ENCODE measurements around the gene CBLB.

Gene CBLB

DNA sequence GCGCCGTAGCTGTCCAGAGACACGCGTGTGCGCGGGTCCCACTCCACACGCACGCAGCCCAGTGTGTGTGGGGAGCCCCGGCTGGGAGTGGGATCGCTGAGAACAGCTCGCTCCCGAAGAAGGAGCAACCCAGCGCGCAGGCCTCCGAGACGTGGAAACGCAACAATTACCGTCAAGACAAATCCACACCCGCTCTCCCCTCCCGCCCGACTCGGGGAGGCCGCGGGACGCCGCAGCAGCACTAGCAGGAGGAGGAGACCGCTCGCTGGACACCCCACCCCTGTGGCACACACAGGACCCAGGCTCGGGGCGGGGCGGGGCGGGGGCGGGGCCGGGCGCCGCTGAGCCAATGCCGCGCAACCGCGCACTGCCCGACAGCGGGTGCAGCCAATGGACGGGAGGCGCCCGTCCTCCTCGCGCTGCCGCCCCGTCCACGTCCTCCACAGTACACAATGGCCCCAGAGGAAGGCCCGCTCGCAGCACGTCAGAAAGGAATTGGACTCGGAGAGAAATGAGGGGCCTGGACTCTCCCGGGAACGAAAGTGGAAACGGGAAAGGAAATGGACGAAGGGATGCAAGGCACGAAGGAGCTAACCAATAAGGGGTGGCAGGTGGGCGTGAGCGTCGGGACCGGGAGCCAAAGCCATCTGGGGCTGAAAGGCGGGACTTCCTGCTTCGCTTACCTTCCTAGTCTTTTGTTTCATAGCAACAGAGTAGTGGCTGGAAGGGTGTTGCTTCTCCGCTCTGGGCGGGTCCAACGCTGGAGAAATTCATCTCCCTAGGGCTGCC is at the start of gene CBLB:
Gene CBLB (minus strand): TSS at position 271 of the 789 bp plus-strand sequence. CDS start 1,435 bp downstream, outside the sequence.
- peak; percentile 76 to 84 for DNase-seq

- no peak for DNase-seq
These were observed 48.0 kb upstream of the CBLB start for GRCh38 chr3:105916767-105917166.

GRCh38 chr3:105915524-105915923 is 46.7 kb upstream of the CBLB start:
- DNase-seq: no peak

DNA sequence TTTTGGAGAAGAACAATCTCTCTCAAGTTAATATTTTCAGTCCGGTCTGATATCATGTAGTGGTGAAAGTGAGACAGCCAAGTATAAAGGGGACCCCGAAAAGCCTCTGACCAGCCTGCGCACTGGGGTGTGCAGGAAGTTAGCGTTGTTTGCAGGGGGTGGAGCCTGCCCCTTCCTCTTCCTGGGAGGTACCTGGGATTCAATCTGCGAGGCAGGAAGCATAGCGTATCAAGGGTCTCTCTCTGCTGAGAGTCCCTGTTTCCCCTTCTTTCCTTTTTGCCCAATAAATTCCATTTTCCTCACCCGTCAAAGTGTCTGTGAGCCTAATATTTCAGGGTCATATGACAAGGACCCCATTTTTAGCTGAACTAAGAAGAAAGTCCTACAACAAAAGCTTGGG is 44.8 kb upstream of the CBLB start:
- DNase-seq: no peak

DNA sequence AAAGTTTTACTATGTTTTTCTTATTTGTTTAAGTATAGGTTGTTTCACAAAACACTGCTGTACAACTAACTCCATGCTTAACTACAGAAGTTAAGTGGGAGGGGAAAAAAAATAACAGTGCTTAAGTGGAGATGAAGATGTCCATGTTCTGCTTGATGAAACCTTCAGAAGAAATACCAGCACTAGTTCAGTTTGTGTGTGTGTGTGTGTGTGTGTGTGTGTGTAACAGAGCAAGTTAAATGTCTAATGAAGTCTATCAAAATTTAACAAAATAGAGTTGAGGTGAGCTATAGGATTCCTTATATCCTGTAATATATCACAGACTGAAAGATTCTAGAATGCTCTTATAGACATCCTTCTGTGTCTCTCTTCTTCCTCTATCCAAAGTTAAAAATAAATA is 44.1 kb upstream of the CBLB start:
- DNase-seq: no peak

DNA sequence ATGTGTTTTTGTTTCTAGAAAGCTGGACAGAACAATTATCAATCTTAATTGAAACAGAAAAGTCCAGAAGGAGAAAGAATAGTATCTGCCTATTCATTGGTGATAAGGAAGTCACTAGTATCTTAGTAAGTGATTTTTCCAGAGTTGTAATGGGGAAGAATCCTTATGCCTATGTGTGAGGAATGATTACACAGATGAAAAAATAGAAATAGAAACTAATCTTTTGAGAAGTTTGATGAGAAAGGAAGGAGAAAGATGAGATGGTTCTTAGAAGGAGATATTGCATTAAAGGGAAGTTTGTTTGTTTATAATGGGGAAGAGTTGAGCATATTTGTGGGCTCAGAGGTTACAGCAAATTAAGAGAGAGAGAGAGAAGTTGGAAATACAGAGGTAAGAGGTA is 42.7 kb upstream of the CBLB start:
- no peak for DNase-seq

DNA sequence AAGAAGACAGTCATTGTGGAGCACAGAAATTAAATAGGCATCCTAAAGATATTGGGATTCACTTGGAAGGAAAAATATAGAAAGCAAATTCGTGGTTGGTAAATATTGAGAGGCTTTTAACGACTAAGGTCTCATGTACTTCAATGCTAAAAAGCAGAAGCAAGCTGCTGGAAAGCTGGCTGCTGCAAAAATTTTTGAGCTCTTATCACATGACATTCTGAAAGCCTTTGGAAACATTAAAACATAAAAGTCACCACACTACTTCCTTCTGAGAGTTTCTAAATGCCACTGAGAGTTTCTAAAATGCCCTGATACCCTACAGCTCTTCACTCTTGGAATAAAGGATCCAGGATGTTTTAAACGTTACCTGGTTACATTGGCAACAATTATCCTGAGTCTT is 39.0 kb upstream of the CBLB start:
- no peak for DNase-seq

DNA sequence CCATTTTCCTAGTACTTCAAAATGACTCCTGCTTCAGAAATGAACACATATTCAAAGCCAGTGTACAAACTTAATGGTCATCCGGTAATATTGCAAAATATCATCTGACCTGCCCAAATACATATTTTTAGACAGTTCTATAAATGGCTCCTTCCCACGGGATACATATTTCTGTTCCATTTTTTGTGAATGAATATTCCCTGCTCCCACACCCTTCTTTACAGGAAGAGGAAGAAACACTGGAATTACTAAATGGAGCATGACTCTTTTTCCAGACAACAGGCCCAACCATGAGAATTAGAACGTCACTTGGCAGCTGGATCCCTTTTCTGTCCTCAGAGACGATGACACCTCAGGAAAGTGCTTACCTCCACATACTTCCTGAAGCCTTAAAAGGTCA is 38.0 kb upstream of the CBLB start:
- DNase-seq: no peak

- DNase-seq: no peak
These were observed 37.5 kb upstream of the CBLB start for GRCh38 chr3:105906345-105906744.

DNA sequence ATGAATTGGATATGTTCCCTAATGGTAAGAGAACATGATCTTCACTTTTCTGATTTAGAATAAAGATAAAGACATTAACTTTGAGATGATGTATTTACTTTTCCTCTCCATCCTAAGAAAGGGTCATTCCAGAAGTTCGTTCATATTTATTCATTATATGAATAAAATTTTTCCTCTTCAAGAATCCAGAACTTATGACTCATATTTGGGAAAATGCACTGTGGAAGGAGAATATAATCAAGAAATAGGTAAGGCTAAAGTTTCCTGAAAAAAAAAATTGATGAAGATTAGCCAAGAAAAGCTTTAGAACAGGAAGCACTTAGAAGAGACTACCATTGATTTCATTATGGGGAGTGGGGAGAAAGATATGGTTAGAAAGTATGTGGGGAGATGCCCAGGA is 36.5 kb upstream of the CBLB start:
- no peak for DNase-seq

GRCh38 chr3:105904678-105905284 is 36.0 kb upstream of the CBLB start:
- no peak for DNase-seq

- DNase-seq: no peak
These were observed 35.4 kb upstream of the CBLB start for GRCh38 chr3:105904251-105904650.

- no peak for DNase-seq
These were observed 30.7 kb upstream of the CBLB start for GRCh38 chr3:105899516-105899915.

- DNase-seq: peak in 1 of 2 donors; percentile 7
These were observed 22.3 kb upstream of the CBLB start for GRCh38 chr3:105891101-105891500.

GRCh38 chr3:105888621-105889579 is 20.1 kb upstream of the CBLB start:
- no peak for DNase-seq

GRCh38 chr3:105885256-105885655 is 16.4 kb upstream of the CBLB start:
- DNase-seq: no peak

DNA sequence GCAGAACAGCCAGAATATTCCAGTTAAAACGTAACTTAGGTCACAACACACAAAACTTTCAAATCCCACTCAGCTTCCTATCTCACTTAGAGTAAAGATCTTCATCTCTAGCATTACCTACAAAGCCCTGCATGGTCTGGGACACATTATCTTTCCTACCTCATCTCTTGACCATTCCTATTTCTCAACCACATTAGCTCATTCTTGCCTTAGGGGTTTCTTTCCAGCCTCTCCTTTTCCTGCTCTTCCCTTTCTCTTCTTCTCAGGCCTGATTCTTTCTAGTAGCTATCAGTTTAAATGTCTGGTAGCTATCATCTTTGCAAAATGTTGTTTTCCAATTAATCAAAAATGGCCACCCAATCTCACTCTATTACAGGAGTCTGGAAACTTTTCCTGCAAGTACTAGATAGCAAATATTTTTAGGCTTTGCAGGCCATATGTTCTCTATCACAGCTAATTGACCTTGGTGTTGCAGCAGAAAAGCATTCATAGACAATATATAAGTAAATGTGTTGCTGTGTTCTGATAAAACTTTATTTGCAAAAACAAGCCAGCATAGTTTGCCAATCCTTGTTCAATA is 15.1 kb upstream of the CBLB start:
- no peak for DNase-seq

- no peak for DNase-seq
These were observed 12.0 kb upstream of the CBLB start for GRCh38 chr3:105880681-105881290.

GRCh38 chr3:105878061-105878460 is 9.2 kb upstream of the CBLB start:
- no peak for DNase-seq

DNA sequence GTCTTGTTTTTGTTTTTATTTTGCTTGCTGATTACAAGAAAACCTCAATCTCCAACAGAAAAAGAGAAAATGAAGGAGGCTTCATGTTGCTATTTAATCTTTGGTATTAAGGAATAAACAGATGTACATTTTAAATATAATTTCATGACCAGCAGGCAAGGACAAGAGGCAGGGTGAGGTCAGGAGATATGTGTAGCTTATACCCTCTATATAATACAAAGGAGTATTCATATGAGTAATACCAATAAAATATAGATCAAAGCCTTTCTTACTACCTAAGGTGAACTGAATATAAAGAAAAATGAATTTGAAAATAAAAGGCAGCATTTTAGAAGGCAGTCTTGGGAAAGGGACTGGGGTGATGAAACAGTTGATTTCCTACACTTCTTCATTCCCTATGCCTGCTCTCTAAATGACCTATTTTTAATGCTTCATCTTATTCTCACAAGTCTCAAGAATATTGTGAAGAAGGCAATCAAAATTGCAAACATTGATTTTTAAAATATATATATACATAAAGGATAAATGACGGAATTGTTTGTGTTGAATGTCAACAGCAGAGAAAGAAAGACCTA is 8.6 kb upstream of the CBLB start:
- no peak for DNase-seq

DNA sequence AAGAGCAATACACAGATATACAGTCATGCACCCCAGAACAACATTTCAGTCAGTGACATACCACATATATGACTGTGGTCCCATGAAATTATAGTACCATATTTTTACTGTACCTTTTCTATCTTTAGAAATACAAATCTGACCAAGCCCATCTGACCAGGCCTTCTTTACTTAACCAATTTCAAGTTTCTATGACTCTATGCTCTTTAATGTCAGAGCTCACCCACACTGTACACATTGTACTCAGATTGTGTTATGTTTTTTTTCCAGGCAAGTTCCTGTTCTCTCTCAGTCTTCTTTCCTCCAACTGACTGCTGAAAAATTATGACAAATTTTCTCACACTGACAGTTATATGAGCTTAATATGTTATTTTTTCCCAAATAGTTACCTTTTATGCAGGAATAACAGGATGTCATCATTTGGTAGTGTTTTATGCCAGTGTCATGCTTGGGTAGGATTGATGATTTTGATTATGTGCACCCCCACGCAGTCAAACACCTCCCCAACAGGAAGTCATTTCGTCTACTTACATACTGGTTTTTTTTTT is 8.0 kb upstream of the CBLB start:
- peak; percentile 9 to 17 for DNase-seq

All from activated CD4-positive, alpha-beta T cell treated with anti-CD3 and anti-CD28 coated beads for 4 hours (primary cell).